Fibroblast of upper back skin (primary cell): ENCODE measurements around the gene CALHM3.
"Not testable (repeated sequence)": the region's sequence is repeated elsewhere in the genome, so short reads cannot be mapped to it uniquely, and the experiment has no call there.

Experiments
- DNase-seq: peaks from one replicate; pipeline ENCODE4 v3.0.0-alpha.2; 2013

The CALHM3 gene, protein sequence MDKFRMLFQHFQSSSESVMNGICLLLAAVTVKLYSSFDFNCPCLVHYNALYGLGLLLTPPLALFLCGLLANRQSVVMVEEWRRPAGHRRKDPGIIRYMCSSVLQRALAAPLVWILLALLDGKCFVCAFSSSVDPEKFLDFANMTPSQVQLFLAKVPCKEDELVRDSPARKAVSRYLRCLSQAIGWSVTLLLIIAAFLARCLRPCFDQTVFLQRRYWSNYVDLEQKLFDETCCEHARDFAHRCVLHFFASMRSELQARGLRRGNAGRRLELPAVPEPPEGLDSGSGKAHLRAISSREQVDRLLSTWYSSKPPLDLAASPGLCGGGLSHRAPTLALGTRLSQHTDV

DNA sequence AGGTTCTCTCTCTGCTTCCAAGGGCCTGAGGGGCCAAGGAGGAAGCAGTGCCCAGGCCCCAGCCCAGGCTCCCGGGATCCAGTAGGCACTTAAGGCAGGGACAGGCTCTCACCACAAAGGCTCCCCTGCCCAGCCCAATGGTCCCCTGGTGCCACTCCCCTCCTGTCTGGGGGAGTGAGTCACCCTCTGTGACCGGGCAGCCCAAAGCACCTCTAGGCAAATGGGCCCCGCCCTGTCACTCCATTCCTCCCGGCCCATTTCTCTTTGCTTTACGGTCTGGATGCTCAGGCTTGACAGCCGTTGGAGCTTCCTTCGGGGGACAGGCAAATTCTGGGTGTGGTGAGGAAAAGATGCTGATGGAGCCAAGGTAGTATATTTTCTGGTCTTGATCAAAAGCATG, at the start of gene CALHM3:
CALHM3 (minus strand) TSS at position 106 of the 400 bp plus-strand sequence. CDS start 208 bp downstream, outside the sequence.
- DNase-seq: no peak

DNA sequence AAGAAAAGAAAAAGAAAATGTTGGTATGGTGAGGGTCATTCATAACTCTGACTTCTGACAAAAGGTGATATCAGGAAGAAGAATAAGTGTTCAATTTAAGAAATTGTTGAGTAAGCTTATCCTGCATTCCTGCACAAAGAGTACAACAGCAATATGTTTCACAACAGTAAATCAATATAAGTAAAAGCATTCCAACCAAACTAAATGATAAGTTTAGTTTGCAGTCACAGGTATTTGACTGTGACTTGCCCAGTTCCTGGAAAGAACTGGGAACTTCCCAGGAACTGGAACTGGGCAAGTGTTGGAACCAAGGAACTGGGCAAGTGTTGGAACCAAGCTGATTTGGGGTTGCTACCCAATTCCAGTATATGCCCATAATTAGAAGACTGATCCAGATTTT, 49.5 kb upstream of the CALHM3 start:
- DNase-seq: no peak

DNA sequence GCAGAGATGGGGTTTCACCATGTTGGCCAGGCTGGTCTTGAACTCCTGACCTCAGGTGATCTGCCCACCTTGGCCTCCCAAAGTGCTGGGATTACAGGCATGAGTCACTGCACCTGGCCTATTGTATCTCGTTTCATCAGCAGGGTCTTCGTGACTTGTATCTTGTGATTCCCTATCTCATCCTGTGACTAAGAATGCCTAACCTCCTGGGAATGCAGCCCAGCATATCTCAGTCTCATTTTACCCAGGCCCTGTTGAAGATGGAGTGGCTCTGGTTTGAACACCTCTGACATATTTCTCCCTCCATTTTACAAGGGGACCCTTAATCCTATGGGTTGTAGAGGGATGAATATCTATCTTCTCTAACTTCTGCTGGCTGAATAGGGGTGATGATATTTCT, 48.4 kb upstream of the CALHM3 start:
- DNase-seq: peak; percentile 41

DNA sequence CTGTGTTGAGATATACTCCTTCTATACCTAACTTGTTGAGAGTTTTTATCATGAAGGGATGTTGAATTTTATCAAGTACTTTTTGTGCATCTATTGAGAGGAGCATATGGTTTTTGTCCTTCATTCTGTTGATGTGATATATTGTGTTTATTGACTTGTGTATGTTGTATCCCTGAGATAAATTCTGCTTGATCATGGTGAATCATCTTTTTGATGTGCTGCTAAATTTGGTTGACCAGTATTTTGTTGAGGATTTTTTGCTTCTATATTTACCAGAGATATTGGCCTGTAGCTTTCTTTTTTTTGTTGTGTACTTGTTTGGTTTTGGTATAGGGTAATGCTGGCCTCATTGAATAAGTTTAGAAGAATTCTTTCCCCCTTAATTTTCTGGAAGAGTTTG, 46.9 kb upstream of the CALHM3 start:
- no peak for DNase-seq

DNA sequence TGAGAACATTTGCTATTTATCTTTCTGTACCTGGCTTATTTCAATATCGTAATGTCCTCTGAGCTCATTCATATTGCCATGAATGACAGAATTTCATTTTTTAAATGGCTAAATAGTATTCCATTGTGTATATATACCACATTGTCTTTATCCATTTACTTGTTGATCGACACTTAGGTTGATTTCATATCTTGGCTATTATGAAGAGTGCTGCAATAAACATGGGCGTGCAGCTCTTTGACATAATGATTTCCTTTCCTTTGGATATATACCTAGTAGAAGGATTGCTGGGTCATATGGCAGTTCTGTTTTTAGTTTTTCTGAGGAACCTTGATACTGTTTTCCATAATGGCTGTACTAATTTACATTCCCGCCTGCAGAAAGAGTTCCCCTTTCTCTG, 44.6 kb upstream of the CALHM3 start:
- no peak for DNase-seq

DNA sequence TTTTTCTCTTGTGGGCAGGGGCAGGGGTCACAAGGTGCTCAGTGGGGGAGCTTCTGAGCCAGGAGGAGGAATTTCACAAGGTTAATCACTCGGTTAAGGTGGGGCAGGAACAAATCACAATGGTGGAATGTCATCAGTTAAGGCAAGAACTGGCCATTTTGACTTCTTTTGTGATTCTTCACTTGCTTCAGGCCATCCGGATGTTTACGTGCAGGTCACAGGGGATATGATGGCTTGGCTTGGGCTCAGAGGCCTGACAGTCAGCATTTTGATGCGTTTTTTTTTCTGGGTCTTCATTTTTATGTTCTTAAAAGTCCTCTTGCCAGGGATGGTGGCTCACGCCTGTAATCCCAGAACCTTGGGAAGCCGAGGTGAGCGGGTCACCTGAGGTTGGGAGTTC, 43.0 kb upstream of the CALHM3 start:
- DNase-seq: not testable (repeated sequence)

DNA sequence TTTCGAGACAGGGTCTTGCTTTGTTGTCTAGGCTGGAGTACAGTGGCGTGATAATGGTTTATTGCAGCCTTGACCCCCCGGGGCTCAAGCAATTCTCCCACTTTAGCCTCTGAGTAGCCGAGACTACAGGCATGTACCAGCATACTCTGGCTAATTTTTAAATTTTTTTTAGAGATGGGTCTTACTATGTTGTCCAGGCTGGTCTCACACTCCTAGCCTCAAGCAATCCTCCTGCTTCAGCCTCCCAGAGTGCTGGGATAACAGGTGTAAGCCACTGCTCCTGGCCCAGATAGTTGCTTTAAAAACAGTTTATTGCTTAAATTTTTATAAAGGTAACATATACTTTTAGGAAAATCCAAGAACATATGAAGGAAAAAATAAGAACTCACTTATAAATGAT, 40.8 kb upstream of the CALHM3 start:
- no peak for DNase-seq

DNA sequence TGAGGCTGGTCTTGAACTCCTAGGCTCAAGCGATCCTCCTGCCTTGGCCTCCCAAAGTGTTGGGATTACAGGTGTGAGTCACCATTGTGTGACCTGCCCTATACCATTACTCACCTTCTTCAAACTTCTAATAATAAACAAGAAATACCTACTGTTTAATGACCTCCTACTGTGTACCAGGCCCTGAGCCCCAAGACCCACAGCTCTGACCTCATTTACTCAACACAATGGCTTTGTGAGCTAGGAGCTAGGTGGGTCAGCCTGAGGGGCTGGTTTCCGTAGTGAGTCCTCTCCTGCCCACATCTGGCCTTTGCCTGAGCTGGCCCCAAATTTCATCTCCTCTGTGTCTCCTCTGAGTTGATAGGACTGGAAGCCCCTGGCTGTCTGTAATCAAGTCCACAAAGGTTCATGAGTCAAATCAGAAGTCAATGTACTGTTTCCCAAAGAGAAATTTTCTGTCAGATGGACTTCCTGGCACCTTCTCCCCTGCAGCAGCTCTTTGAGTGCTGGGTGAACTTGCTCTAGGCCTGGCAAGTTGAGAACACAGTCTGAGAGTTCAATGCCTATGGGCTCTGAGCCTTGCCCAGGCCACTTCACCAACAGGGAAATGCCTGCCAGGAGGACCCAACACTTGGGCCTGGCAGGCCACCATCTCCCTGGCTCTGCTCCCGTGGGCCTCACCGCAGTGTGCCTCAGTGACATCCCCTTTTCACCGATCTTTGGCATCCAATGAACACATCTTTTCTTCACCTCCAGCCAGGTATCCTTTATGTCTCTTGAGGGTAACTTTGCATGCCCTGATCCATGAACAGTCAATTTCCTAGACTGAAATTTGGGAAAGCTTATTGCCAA, 38.4 kb upstream of the CALHM3 start:
- DNase-seq: no peak

DNA sequence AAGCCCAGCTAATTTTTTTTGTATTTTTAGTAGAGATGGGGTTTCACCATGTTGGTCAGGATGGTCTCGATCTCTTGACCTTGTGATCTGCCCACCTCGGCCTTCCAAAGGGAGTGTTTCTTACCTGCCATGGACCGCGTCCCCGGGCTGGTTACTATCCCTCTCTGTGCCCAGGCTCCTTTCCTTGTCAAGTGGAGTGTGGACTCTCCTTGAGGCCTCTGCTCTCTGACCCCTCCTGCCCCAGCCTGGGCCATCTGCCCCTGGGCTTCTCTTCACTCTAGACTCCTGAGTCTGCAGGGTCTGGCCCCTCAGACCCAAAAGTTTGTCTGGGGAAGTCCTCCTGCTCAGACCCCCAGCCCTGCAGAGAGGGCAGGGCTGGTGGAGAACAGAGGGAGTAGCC, 35.2 kb upstream of the CALHM3 start:
- DNase-seq: no peak

DNA sequence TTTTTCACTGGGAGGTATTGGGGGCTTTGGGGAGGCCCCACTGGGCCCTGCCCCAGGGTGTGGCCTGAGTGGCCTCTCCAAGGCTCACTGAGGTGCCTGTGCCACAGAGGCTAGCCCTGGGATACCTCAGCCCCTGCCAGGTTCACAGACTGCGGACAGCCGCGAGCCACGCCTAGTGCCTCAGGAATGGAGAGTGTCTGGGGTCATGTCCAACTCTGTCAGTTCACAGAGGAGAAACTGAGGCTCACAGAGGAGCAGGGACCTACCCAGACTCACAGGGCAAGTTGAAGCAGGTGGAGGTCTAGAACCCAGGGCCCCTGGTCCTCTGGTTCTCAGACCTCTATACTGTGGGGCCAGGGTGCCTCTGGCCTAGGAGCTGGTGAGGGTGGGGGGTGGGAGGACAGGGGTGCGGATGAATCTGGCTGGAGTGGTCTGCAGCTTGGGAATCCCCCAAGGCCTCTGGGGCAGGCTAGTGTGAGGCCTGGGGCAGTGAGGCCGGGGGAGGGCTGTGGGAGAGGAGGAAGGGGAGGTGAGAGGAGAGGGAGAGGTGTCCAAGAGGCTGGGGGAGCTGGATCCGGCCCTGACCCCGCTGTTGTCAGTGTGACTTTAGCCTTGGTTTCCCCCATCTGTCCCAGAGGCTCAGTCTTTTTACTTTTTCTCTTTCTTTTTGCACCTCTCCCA, 34.5 kb upstream of the CALHM3 start:
- no peak for DNase-seq

DNA sequence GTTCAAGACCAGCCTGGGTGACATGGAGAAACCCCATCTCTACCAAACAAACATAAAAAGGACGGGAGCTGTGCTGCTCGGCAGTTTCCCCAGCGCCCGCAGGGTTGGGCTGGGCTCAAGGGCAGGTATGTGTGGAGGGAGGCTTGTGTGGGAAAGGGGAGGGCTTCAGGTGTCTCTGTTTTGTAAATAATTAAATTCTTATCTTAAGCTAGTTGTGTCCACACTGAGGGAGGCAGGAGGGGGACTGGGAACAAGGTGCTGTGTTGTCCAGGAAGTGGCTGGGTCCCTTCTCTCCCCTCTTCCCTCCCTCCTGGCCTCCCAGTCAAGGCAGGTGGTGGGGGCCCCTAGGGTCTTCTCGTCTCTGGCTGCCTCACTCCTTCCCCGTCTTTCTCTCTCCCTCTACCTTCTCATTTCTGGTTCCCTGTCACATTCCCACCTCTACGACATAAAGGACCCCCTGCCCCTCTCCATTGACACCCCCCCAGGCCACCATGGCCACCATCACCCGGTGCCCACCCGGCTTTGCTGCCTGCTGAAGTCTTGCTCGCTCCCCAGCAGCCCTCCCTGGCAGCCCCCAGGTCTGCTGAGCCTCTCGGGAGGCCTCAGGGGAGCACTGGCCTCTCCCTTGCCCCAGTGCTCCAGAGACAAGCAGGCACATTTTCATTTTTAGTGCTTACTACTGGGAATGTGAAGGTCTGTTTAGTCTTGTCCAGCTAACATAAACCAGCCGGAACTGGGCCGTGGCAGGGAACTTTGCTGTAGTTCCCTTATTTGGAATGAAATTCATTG, 33.7 kb upstream of the CALHM3 start:
- no peak for DNase-seq

DNA sequence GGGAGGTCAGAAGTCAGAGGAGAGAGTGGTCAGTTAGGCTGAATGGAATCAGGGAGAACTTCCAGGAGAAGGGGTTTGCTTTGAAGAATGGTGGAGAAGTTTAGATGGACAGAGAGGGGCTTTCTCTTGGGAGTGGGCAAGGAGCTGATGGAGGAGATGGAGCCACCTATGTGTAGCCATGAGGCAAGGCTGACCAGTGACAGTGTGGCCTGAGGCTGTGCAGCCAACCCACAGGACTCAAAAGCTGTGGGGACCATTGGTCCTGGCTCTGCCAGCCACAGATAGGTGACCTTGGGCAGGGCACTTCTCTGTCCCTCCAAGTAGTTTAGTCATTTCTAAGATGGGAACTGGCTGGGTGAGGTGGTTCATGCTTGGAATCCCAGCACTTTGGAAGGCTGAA, 33.1 kb upstream of the CALHM3 start:
- no peak for DNase-seq

DNA sequence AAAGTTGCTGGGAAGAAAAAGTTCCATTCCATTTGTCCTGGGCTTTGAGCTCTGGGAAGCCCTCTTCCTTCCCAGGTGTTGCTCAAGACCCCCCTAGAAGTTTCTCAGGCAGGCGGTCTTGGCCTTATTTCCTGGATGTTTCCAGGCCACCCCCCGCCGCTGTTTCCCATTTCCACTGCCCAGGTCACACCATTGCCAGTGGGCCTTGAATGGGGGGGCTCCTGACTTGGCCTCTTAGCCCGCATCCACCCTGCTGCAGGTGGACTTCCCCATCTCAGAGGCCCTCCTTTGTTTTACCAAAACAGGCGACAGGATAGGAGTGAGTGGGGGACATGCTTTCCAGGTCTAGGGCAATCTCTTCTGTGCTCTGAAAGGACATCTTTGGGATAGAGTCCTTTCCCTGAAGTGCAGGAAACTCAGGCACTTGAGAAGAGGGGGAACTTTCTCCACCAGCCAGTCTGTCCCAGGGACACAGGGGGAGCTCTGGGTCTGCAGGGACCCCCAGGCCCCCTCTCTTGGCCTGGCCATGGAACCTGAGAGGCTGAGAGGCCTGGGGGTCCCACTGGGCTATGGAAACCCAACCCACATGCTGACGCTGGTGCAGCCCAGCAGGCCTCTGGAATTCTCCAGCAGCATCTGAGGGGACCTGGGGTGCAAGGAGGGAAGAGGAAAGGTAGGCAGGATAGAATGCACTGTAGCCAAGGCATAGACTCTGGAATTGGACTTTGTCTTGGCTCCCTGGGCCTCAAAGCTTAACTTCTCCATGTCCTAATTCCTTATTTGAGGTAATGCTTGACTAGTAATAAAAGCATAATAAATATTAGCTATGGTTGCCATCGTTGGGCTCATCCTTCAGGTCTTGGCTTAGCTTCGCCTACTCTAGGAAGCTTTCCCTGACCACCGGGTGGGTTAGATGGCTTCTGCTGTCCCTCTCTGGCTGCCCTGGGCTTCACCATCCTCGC, 32.0 kb upstream of the CALHM3 start:
- no peak for DNase-seq

DNA sequence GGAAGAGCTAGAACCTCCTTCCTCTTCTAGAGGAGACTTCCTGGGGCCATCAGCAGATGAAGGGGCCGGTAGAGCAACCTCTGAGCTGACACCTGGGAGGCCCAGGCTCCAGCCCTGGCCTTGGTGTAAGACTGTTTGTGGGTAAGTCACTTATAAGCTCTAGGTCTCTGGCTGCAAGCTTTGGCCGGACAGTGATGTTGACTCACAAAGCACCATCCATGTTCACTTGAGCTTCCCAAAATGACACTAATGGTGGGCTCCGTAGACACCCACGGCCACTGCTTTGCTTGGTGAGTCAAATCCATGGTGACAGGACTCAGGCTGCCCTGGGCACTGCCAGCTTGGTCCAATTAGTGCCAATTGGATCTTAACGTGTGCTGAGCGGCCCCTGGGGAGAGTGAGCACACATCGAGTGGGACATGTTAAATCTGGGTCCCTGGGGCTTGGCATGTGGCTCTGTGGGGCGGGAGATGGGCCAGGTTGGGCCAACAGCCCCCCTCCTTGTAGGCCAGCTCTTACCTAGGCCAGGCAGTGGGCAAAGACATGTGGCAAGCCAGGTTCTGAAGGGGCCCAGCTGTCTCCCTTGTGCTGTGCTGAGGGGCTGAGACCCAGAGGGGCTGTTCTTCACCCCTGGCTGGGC, 31.1 kb upstream of the CALHM3 start:
- no peak for DNase-seq

DNA sequence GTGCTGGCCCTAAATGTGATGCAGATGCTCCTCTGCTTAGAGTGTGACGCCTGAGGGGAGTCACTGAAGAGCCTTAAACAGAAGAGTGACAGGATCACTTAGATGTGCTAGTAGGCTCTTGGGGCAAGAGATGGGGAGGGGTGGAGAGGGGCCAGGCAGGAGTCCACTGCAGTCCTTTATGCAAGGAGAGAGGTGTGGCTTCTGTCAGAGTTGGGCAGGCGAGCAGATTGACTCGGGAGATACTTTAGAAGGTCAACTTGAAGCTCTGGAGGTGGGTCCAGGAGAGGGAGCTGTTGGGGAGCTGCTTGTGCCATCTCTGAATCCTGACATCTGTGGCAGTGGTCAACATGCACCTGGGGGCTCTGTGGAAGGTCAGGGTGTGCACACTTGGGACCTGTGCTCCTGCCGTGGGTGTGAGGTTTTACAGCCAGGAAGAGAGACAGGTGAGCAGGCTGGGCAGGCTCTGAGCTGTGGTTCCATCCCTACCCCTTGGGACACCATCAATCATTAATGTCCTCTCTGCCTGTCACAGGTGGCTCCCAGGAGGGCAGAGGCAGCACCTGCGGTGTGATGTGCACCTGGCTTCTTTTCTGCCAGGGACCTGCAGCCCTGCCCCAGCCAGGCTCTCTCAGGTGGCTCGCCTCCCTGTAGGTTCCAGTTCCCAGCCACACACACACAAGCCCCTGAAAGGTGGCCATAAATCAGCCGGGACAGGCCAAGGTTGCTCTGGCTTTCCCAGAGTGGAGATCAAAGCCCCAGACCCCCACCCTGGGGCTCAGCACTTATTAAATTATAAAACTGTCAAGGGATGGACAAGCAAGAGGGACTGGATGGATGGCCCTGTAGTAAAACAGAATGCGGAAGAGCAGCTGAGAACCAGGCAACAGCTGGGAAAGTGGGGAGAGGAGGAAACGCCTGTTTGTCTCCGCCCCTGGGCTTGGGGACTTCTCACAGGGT, 28.5 kb upstream of the CALHM3 start:
- DNase-seq: no peak

DNA sequence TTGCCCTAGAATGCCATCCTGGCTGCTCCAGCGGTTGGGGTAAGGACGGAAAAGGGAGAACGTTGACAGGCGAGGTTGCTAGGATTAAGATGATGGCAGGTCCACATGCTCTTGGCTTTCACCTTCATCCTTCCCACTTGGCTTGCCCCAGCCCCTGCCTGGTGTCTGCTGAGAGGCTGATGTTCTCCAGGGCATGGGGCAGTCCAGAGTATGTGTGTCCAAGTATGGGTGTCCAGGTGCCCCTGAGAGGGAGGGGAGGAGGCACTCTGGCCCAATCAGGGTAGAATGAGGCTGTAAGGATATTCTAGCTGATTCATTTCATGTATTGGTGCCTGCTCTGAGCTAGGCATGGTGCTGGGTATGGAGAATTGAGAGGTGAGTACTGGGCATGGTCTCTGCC, 27.0 kb upstream of the CALHM3 start:
- DNase-seq: no peak

DNA sequence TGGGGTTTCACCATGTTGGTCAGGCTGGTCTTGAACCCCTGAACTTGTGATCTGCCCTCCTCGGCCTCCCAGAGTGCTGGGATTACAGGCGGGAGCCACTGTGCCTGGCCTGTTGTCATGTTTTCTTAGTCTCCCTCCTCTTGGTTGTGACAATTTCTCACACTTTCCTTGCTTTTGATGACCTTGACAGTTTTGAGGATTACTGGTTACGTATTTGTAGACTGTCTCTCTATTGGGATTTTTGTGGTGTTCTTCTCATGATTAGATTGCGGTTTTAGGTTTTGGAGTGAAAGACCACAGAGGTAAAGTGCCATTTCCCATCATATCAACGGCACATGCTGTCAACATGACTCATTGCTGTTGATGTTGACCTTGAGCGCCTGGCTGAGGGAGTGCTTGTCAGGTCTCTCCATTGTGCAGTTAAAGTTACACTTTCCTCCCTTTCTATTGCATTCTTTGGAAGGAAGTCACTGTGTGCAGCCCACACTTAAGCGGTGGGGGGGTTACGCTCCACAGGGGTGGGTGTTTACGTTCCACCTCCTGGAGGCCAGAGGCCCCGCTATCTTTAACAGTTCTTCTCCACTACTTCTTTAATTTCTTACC, 25.2 kb upstream of the CALHM3 start:
- DNase-seq: peak; percentile 81

DNA sequence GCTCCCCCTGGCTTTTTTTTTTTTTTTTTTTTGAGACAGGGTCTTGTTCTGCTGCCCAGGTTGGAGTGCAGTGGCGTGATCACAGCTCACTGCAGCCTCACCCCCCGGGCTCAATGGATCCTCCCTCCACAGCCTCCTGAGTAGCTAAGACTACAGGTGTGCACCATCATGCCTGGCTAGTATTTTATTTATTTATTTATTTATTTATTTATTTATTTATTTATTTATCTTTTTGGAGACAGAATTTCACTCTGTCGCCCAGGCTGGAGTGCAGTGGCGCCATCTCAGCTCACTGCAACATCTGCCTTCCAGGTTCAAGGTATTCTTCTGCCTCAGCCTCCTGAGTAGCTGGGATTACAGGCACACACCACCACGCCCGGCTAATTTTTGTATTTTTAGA, 24.7 kb upstream of the CALHM3 start:
- not testable (repeated sequence) for DNase-seq

DNA sequence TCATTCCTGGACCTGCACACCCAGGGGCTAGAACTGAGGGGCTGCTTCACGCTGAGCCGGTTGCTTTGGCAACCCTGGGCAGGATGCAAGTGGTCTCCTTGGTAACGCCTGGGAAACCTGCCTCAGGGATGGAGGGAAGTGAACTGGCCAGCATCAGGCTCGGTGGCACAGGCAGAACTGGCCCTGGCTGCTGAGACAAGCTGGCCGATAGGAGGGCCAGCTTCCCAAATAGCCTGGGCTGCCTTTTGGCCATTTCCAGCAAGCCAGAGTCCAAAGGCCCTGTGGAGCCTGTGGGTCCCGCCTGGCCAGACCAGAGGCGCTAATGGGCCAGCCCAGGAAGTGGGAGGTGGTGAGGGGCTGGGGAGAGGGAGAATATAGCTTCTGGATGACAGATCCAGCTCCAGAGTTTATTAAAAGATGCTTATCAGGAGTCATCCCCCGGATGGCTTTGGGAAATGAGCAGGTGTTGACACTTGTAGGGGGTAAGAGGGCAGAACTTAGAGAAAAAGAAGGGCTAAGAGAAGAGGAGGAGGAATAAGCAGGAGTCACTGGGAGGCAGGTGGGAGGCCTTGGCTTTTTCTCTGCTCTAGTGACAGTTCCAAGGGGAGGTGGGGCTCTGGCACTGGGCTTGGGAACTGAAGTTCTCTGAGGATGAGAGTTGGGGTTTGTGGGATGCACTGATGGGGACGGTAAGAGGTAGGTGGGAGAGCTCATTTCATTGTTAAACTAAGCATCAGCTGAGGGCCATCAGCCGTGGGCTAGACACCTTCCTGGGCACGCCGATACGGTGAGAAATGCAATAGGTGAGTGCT, 24.0 kb upstream of the CALHM3 start:
- no peak for DNase-seq
